ENCODE data around the gene EEFSEC.

The EEFSEC gene

DNA sequence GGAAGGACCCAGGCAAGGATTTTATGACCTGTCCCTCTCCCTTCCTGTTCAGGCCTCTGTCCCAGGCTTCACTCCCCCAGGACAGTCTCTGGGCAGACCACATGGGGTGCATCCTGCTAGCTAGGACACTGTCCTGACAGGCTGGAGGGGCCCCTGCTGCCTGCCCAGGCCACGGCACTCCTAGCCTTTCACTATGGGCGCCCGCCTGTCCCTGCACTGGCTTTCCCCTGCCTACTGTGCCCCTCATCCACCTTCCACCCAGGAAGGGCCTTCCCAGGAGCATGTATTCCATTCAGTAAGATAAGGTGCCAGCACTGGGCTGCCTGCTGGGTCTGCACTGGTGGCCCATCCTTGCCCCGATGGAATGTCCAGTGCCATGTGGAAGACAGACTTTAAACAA lies 168.1 kb downstream of the EEFSEC start:
- H2AK5ac ChIP-seq (ENCODE audit: low read length), result no peak overlapping the region
- no peak overlapping the region for H3K27ac ChIP-seq (ENCODE audit: low read depth, low read length)
- no peak overlapping the region for H4K8ac ChIP-seq (ENCODE audit: low read depth, low read length)
- no peaks in the 10 kb centered on the region for H3K27me3 ChIP-seq (ENCODE audit: insufficient read depth, low read length, poor library complexity)
- no peak overlapping the region for H2BK5ac ChIP-seq (ENCODE audit: low read length)
- no peak overlapping the region for H3K4me3 ChIP-seq (ENCODE audit: low read length)
- H3K4me2 ChIP-seq (ENCODE audit: low read length), result no peak overlapping the region
- H3K79me2 ChIP-seq (ENCODE audit: control insufficient read depth, insufficient read depth, low read length), result no peaks in the 10 kb centered on the region
- H2BK120ac ChIP-seq (ENCODE audit: low read depth, low read length), result no peak overlapping the region
- H3K4ac ChIP-seq (ENCODE audit: low read depth, low read length), result no peak overlapping the region
- H3K56ac ChIP-seq (ENCODE audit: low read length), result no peak overlapping the region
- H3K9ac ChIP-seq (ENCODE audit: low read length), result no peak overlapping the region
- no peak overlapping the region for H2BK15ac ChIP-seq (replicated peaks; ENCODE audit: low read depth)
- no peaks in the 10 kb centered on the region for H3K36me3 ChIP-seq (ENCODE audit: control insufficient read depth, insufficient read depth, low read length)
- H3K79me1 ChIP-seq (ENCODE audit: low read length), result no peaks in the 10 kb centered on the region
- no peak overlapping the region for H4K5ac ChIP-seq (ENCODE audit: low read length)
- no peak for DNase-seq
- no peaks in the 10 kb centered on the region for H3K4me1 ChIP-seq (ENCODE audit: control insufficient read depth, low read depth, low read length)
- WGBS (ENCODE audit: extremely low coverage, insufficient coverage, low lambda C conversion rate), result no CpG with 5 or more reads among the region's 4 CpGs
- no peak overlapping the region for H3K18ac ChIP-seq (ENCODE audit: low read length)
- no peak overlapping the region for H3K23ac ChIP-seq (ENCODE audit: low read length)

DNA sequence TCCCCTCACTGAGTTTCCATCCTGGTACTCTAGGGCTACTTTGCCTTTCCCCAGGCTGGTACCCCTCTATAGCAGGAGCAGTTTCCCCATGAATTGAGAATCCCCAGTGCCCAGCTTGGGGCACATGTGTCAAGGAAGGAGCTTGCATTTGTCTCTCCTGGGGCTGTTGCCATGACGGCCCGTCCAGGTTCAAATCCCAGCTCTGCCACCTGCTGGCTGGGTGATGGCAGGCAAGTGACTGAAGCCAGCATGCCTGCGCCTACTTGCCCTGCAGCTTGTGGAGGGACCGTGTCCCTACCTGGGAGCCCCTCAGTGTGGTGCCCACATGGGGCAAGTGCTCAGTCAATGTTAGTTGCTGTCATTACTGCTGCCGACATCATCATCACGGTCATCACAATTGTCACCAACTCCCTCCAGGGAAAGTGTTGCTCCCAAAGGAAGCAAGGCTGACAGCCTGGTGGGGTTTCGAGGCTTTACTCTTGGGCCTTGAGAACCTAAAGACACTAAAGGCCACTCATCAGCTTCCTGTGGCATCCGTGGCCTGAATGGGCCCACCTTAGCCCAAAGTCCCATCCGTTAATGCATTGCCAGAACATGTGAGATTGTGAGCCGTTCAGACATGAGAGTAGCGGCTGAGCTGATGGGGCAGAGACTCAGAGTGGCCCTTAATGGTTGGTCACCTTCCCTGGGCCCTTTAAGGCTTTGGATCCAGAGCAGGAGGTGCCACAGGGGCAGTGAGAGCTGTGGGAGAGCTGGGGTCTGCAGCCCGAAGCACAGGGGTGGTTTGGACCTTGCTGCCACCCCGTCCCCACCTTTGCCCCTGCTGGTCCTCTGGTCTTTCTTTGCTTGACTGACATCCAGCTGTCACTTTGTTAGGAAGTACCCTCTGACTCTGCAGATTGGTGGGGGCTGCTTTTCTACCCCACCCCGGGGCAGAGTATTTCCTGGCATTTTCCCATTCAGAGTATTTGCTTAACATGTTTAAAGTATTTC lies 169.0 kb downstream of the EEFSEC start:
- Histone ChIP-seq H3K27ac (ENCODE audit: low read depth, low read length) (no peak overlapping the region), H2BK15ac (replicated peaks; ENCODE audit: low read depth) (no peak overlapping the region), H3K4ac (ENCODE audit: low read depth, low read length) (no peak overlapping the region), H3K4me3 (ENCODE audit: low read length) (no peak overlapping the region), H3K36me3 (ENCODE audit: control insufficient read depth, insufficient read depth, low read length) (no peaks in the 10 kb centered on the region), H3K79me2 (ENCODE audit: control insufficient read depth, insufficient read depth, low read length) (no peaks in the 10 kb centered on the region), H3K18ac (ENCODE audit: low read length) (no peak overlapping the region), H3K27me3 (ENCODE audit: insufficient read depth, low read length, poor library complexity) (no peaks in the 10 kb centered on the region), H2BK5ac (ENCODE audit: low read length) (no peak overlapping the region), H3K9ac (ENCODE audit: low read length) (no peak overlapping the region), H3K4me1 (ENCODE audit: control insufficient read depth, low read depth, low read length) (no peaks in the 10 kb centered on the region), H2AK5ac (ENCODE audit: low read length) (no peak overlapping the region), H4K8ac (ENCODE audit: low read depth, low read length) (no peak overlapping the region), H2BK120ac (ENCODE audit: low read depth, low read length) (no peak overlapping the region), H4K5ac (ENCODE audit: low read length) (no peak overlapping the region), H3K79me1 (ENCODE audit: low read length) (no peaks in the 10 kb centered on the region), H3K23ac (ENCODE audit: low read length) (no peak overlapping the region), H3K4me2 (ENCODE audit: low read length) (no peak overlapping the region), H3K56ac (ENCODE audit: low read length) (no peak overlapping the region)
- no CpG with 5 or more reads among the region's 14 CpGs for WGBS (ENCODE audit: extremely low coverage, insufficient coverage, low lambda C conversion rate)
- peak; percentile 79 for DNase-seq

DNA sequence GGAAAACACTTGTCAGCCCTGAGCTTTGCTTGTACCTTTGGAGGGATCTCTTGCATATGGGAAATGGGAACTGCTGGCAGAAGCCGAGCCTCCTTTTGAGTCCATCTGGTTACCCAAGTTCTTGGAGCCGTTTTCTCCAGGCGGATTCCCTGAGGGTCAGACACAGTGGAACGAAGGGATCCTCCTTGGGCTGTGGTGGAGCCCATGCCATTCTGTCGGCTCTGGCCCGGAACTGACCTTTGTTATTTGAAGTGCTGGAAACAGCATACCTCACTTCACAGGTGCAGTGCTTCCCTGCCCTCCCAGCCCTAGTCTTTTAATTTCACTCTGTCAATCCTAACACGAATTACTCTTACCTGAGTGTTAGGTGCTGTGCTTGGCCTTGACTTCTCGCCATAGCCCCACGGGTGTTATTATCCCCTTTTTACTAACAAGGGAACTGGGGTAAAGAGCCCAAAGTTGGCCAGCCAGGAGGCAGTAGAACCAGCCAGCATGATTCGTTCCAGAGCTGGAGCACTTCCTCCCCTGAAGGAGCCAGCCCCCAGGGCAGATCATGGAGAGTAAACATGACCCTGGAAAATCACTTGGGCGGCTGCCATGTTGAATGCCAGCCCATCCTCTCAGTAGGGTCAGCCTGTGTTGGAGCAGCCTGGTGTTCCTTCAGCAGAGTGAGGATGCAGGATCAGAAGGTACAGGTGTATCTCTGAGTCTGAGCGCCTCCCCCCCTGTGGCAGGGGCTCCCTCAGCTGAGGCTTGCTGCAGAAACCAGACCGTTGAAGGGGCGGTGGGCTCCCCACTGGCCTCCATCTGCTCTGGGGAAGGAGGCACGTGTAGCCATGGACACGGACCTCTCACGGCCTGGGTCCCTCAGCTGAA lies 170.2 kb downstream of the EEFSEC start:
- H2BK15ac ChIP-seq (replicated peaks; ENCODE audit: low read depth), result no peak overlapping the region
- no peaks in the 10 kb centered on the region for H3K27me3 ChIP-seq (ENCODE audit: insufficient read depth, low read length, poor library complexity)
- H3K18ac ChIP-seq (ENCODE audit: low read length), result no peak overlapping the region
- no peak overlapping the region for H3K4me2 ChIP-seq (ENCODE audit: low read length)
- no peak overlapping the region for H3K27ac ChIP-seq (ENCODE audit: low read depth, low read length)
- H3K36me3 ChIP-seq (ENCODE audit: control insufficient read depth, insufficient read depth, low read length), result no peaks in the 10 kb centered on the region
- no peak overlapping the region for H3K4ac ChIP-seq (ENCODE audit: low read depth, low read length)
- WGBS (ENCODE audit: extremely low coverage, insufficient coverage, low lambda C conversion rate), result no CpG with 5 or more reads among the region's 17 CpGs
- H3K79me1 ChIP-seq (ENCODE audit: low read length), result no peaks in the 10 kb centered on the region
- no peaks in the 10 kb centered on the region for H3K4me1 ChIP-seq (ENCODE audit: control insufficient read depth, low read depth, low read length)
- no peak overlapping the region for H2AK5ac ChIP-seq (ENCODE audit: low read length)
- H3K4me3 ChIP-seq (ENCODE audit: low read length), result no peak overlapping the region
- no peak overlapping the region for H3K23ac ChIP-seq (ENCODE audit: low read length)
- H3K9ac ChIP-seq (ENCODE audit: low read length), result no peak overlapping the region
- DNase-seq, result no peak
- H3K56ac ChIP-seq (ENCODE audit: low read length), result no peak overlapping the region
- no peak overlapping the region for H4K8ac ChIP-seq (ENCODE audit: low read depth, low read length)
- no peak overlapping the region for H2BK120ac ChIP-seq (ENCODE audit: low read depth, low read length)
- no peaks in the 10 kb centered on the region for H3K79me2 ChIP-seq (ENCODE audit: control insufficient read depth, insufficient read depth, low read length)
- H2BK5ac ChIP-seq (ENCODE audit: low read length), result no peak overlapping the region
- no peak overlapping the region for H4K5ac ChIP-seq (ENCODE audit: low read length)

DNA sequence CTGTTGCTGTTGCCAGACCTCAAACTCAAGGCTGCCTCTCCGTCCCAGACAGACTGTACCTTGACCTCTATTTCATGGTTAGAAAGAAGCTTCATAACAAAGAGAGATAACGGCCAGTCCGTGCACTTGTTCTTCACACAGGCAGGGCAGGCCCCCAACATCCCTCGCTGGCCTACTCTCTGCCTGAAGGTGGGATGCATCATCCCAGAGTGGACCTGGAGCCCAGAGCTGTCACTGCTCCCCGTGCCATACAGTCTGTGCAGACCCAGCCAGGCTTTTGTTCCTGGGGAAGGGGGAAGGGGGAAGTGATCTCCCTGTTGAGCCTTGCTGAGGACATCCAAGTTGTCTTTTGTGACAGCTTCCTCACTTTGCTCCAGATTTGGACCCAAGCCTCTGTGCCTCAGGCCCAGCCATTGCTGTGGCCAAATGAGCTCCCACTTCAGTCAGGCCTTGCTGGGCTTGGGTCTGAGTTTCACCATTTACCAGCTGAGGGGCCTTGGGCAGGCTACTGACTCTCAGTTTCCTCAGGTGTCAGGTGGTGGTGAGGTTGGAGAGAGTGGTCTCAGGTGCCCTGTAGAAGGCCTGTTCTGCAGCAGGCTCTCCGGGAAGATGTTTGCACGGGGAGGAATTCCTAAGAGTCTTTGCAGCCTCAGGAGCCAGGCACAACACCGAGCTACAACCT lies 171.8 kb downstream of the EEFSEC start:
- WGBS (ENCODE audit: extremely low coverage, insufficient coverage, low lambda C conversion rate), result no CpG with 5 or more reads among the region's 8 CpGs
- Histone ChIP-seq H4K5ac (ENCODE audit: low read length) (no peak overlapping the region), H3K79me1 (ENCODE audit: low read length) (no peaks in the 10 kb centered on the region), H3K56ac (ENCODE audit: low read length) (no peak overlapping the region), H3K79me2 (ENCODE audit: control insufficient read depth, insufficient read depth, low read length) (no peaks in the 10 kb centered on the region), H2BK5ac (ENCODE audit: low read length) (no peak overlapping the region), H4K8ac (ENCODE audit: low read depth, low read length) (no peak overlapping the region), H3K27me3 (ENCODE audit: insufficient read depth, low read length, poor library complexity) (no peaks in the 10 kb centered on the region), H3K27ac (ENCODE audit: low read depth, low read length) (no peak overlapping the region), H3K23ac (ENCODE audit: low read length) (no peak overlapping the region), H3K9ac (ENCODE audit: low read length) (no peak overlapping the region), H2BK120ac (ENCODE audit: low read depth, low read length) (no peak overlapping the region), H3K4me1 (ENCODE audit: control insufficient read depth, low read depth, low read length) (no peaks in the 10 kb centered on the region), H3K18ac (ENCODE audit: low read length) (no peak overlapping the region), H3K36me3 (ENCODE audit: control insufficient read depth, insufficient read depth, low read length) (no peaks in the 10 kb centered on the region), H3K4ac (ENCODE audit: low read depth, low read length) (no peak overlapping the region), H2AK5ac (ENCODE audit: low read length) (no peak overlapping the region), H3K4me2 (ENCODE audit: low read length) (no peak overlapping the region), H2BK15ac (replicated peaks; ENCODE audit: low read depth) (no peak overlapping the region), H3K4me3 (ENCODE audit: low read length) (no peak overlapping the region)
- no peak for DNase-seq

DNA sequence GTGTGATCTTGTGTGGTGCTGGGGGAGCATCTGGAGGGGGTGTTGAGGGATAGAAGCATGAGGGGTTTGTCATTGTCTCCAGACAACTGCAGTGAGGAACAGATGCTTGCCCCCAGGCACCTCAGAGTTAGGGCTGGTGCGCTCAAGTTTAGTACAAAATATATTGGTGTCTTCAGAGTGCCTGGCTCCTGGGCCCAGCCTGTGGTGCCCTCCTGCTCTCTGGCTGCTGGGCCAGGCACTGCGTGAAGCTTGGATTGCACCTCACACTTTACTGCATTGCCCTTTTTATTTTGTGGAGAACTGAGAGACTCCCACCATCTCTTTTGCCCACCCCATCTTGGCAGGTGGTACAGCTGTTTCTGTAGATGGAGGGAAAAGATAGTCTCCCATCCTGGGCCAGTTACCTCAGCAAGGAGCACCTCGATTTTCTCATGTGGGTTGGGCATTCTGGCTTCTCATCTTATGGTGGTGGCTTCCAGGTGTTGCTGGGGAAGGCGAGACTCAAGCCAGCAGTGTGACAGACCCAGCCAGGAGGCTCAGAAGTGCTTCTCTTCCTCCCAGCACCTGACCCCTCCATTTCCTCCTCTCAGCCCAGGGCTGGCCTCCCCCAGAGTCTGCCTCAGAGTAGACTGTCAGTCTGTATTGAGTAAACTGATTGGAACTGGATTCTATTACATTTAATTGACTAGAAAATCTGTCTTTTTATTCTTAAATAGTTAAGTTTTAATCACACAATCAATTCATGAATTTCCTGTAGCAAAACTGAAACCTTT lies 173.0 kb downstream of the EEFSEC start:
- no peak overlapping the region for H3K23ac ChIP-seq (ENCODE audit: low read length)
- no CpG with 5 or more reads among the region's 4 CpGs for WGBS (ENCODE audit: extremely low coverage, insufficient coverage, low lambda C conversion rate)
- H3K27ac ChIP-seq (ENCODE audit: low read depth, low read length), result no peak overlapping the region
- no peak overlapping the region for H4K8ac ChIP-seq (ENCODE audit: low read depth, low read length)
- no peak overlapping the region for H3K56ac ChIP-seq (ENCODE audit: low read length)
- no peak overlapping the region for H2BK120ac ChIP-seq (ENCODE audit: low read depth, low read length)
- no peaks in the 10 kb centered on the region for H3K4me1 ChIP-seq (ENCODE audit: control insufficient read depth, low read depth, low read length)
- DNase-seq, result no peak
- H2AK5ac ChIP-seq (ENCODE audit: low read length), result no peak overlapping the region
- no peaks in the 10 kb centered on the region for H3K79me2 ChIP-seq (ENCODE audit: control insufficient read depth, insufficient read depth, low read length)
- no peaks in the 10 kb centered on the region for H3K36me3 ChIP-seq (ENCODE audit: control insufficient read depth, insufficient read depth, low read length)
- no peak overlapping the region for H3K18ac ChIP-seq (ENCODE audit: low read length)
- H3K4ac ChIP-seq (ENCODE audit: low read depth, low read length), result no peak overlapping the region
- no peak overlapping the region for H3K9ac ChIP-seq (ENCODE audit: low read length)
- H2BK5ac ChIP-seq (ENCODE audit: low read length), result no peak overlapping the region
- no peak overlapping the region for H3K4me3 ChIP-seq (ENCODE audit: low read length)
- H2BK15ac ChIP-seq (replicated peaks; ENCODE audit: low read depth), result no peak overlapping the region
- no peak overlapping the region for H4K5ac ChIP-seq (ENCODE audit: low read length)
- no peak overlapping the region for H3K4me2 ChIP-seq (ENCODE audit: low read length)
- no peaks in the 10 kb centered on the region for H3K27me3 ChIP-seq (ENCODE audit: insufficient read depth, low read length, poor library complexity)
- H3K79me1 ChIP-seq (ENCODE audit: low read length), result no peaks in the 10 kb centered on the region

Measured in mesendoderm (in vitro differentiated cells).